K562 (cell line): ENCODE data around the gene COMTD1. TPM values are rescaled to one million over a fixed set of nuclear protein-coding genes. Genes with fewer than 3 reads are reported as not detected.
A peak's percentile ranks its signal among the peaks of the same experiment; 100 is the strongest.

ENCODE experiments used
- ARID3B ChIP-seq: fragments of 250-450 bp; sonication (Bioruptor Pico); IDR thresholded peaks from 2 replicates; pipeline ENCODE4 v1.4.0; 2020; ENCODE audit warnings: borderline replicate concordance
- CREB3 ChIP-seq: fragments of 450-650 bp; conservative IDR thresholded peaks from 2 replicates; pipeline ENCODE4 v1.6.1; 2016; ENCODE audit warnings: missing genetic modification characterization, low read depth, mild to moderate bottlenecking, missing compliant biosample characterization, moderate library complexity
- CUX1 ChIP-seq: fragments of 200-800 bp; sonication (Bioruptor generic); IDR thresholded peaks from 2 replicates; pipeline ENCODE4 v1.6.1; 2016; ENCODE audit warnings: missing genetic modification characterization, missing compliant biosample characterization
- ID3 ChIP-seq, 2 experiments: fragments of 250-450 bp in 1 of 2; fragments of 450-650 bp in 1 of 2; sonication (Bioruptor Pico) in 1 of 2; IDR thresholded peaks; 2 replicates each; pipeline versions ENCODE4 v1.6.1 to v1.8.0; 2016 to 2021; ENCODE audit warnings: mild to moderate bottlenecking in 2 of 2, moderate library complexity in 2 of 2, missing compliant biosample characterization in 1 of 2, missing genetic modification characterization in 1 of 2
- PHB ChIP-seq: fragments of 250-450 bp; sonication (Bioruptor Pico); IDR thresholded peaks from 2 replicates; pipeline ENCODE4 v1.5.0; 2021
- RNF219 ChIP-seq: fragments of 250-450 bp; sonication (Bioruptor Pico); IDR thresholded peaks from 2 replicates; pipeline ENCODE4 v1.5.0; 2022; ENCODE audit warnings: mild to moderate bottlenecking
- STAT5B ChIP-seq: fragments of 250-450 bp; sonication (Bioruptor Pico); IDR thresholded peaks from 2 replicates; pipeline ENCODE4 v1.8.0; 2021; ENCODE audit warnings: mild to moderate bottlenecking, inconsistent platforms
- TEAD1 ChIP-seq, 2 experiments: fragments of 450-650 bp in 1 of 2; sonication (generic) in 1 of 2; formaldehyde crosslinking; IDR thresholded peaks; 2 replicates each; pipeline versions ENCODE4 v1.4.0 to v1.8.0; 2020 to 2022; ENCODE audit warnings: mild to moderate bottlenecking in 2 of 2, missing genetic modification reagents in 1 of 2
- ZNF354B ChIP-seq: fragments of 250-450 bp; sonication (Bioruptor Pico); IDR thresholded peaks from 2 replicates; pipeline ENCODE4 v1.4.0; 2020
- ZNF445 ChIP-seq: fragments of 250-450 bp; sonication (Bioruptor Pico); IDR thresholded peaks from 2 replicates; pipeline ENCODE4 v1.4.0; 2020; ENCODE audit warnings: low read depth, mild to moderate bottlenecking, moderate library complexity
- ZNF511 ChIP-seq: sonication (generic); formaldehyde crosslinking; IDR thresholded peaks from 2 replicates; pipeline ENCODE4 v1.8.0; 2022; ENCODE audit warnings: mild to moderate bottlenecking, missing genetic modification reagents
- polyA plus RNA-seq, 8 experiments: library from polyadenylated mRNA; depleted of rRNA in 4 of 8; stranded (reverse) in 5 of 8; unstranded in 3 of 8; fragments of >200 nt; fragmentation: Nextera tagmentation in 2 of 8; fragmentation: Illumina TruSeq in 1 of 8; extraction: Ambion mirVana in 2 of 8; extraction: Trizol in 1 of 8; gene quantifications; 2 replicates each; pipeline versions ENCODE4 v1.2.1 to v1.2.3, GENCODE V29; 2011 to 2014; ENCODE audit warnings: inconsistent platforms in 1 of 8, missing spikeins in 1 of 8
- total RNA-seq, 7 experiments: library from RNA; depleted of rRNA in 6 of 7; stranded (reverse); fragments of >200 nt in 6 of 7; fragmentation: Illumina TruSeq in 2 of 7; extraction: Trizol in 2 of 7; gene quantifications; 2 replicates each; pipeline versions ENCODE4 v1.2.1 to v1.2.3, GENCODE V29; 2011 to 2021; ENCODE audit warnings: low replicate concordance in 1 of 7

The COMTD1 gene
- total and polyA plus RNA-seq, 9 of the 15 experiments (the other 6 are each of a cell fraction or from before 2014, with no cell fraction given): 0.41 to 112 (median 13.7) TPM

- peak; percentile 86; the same call in 1 of the 2 replicates for TF ChIP-seq ZNF445 (CRISPR knock-in tag)
- TF ChIP-seq PHB (CRISPR knock-in tag): 0 out of 2 replicates have a peak, but pooled peaks have one; percentile 41
- TF ChIP-seq STAT5B (CRISPR knock-in tag): peak; percentile 77; the same call in 1 of the 2 replicates
- peak in 1 of 2 experiments; percentile 90; a peak in 2 of 4 replicates for TF ChIP-seq TEAD1 (CRISPR knock-in tag; IDR thresholded peaks at IDR 0.05)
- peak; percentile 97 for TF ChIP-seq CUX1 (CRISPR knock-in tag)
- TF ChIP-seq CREB3: peak; percentile 99
- peak; percentile 75; the same call in 1 of the 2 replicates for TF ChIP-seq ZNF354B (CRISPR knock-in tag)
- TF ChIP-seq ARID3B (CRISPR knock-in tag): peak; percentile 72; the same call in 1 of the 2 replicates
- TF ChIP-seq ZNF511 (CRISPR knock-in tag): no peak
- TF ChIP-seq ID3 (CRISPR knock-in tag; IDR thresholded peaks at IDR 0.05): peak; percentile 88
- TF ChIP-seq ID3 (tag; IDR thresholded peaks at IDR 0.05): peak; percentile 98
- TF ChIP-seq RNF219 (CRISPR knock-in tag): peak; percentile 78; the same call in 1 of the 2 replicates
Measured at GRCh38 chr10:75209086-75209920, 26.5 kb downstream of the COMTD1 start (continued).
